Neural progenitor cell (in vitro differentiated cells): ENCODE results near the gene CYP39A1.

Experiments used
- CTCF ChIP-seq: fragments of 200-600 bp; sonication (generic); IDR thresholded peaks from 2 replicates; pipeline ENCODE4 v1.5.1; 2017; ENCODE audit warnings: antibody characterized with exemption, mild to moderate bottlenecking
- EZH2 ChIP-seq: fragments of 200-600 bp; sonication (generic); IDR thresholded peaks from 2 replicates; pipeline ENCODE4 v1.6.1; 2017; ENCODE audit warnings: antibody characterized with exemption, mild to moderate bottlenecking, moderate library complexity
- EZH2phosphoT487 ChIP-seq: fragments of 200-600 bp; sonication (generic); IDR thresholded peaks from 2 replicates; pipeline ENCODE4 v1.6.1; 2017; ENCODE audit warnings: antibody characterized with exemption

- TF ChIP-seq CTCF (no peak), EZH2 (no peak), EZH2phosphoT487 (no peak)
Measured at GRCh38 chr6:46667377-46667776, 14.8 kb upstream of the CYP39A1 start.
